H1 (cell line): Measurements from ENCODE around the gene SLC37A3. TPM values are rescaled to one million over a fixed set of nuclear protein-coding genes. Genes with fewer than 3 reads are reported as not detected.

Source experiments
- CTCF ChIA-PET: fragments of 300-600 bp; sonication (Branson Sonifier 250); formaldehyde crosslinking; loops from one replicate; lab custom pipeline; 2021; ENCODE audit not compliant: partially characterized antibody; lab: Charles Lee
- POLR2A ChIA-PET: fragments of 300-600 bp; sonication (Branson Sonifier 250); formaldehyde crosslinking; loops from one replicate; lab custom pipeline; 2021; ENCODE audit warnings: inconsistent platforms; ENCODE audit not compliant: partially characterized antibody; lab: Charles Lee
- DNase-seq, 2 experiments: peaks; one replicate each; pipeline versions ENCODE4 v3.0.0 to v3.0.0-alpha.2; 2010 to 2022; ENCODE audit warnings: low spot score in 2 of 2, low read depth in 1 of 2, mixed read lengths in 1 of 2
- FAIRE-seq: peaks from 2 replicates; lab custom pipeline; 2011; peaks lifted over from hg19 to GRCh38; lab: Jason Lieb, UNC
- H2AFZ ChIP-seq: 2 replicates; pipeline ENCODE4 v1.8.1; 2012; ENCODE audit warnings: low read length, inconsistent platforms
- H2AK5ac ChIP-seq: 2 replicates; pipeline ENCODE4 v1.6.1; 2013; ENCODE audit warnings: low read depth, low read length
- H2BK120ac ChIP-seq: replicated peaks from 2 replicates; pipeline ENCODE3; 2013; ENCODE audit warnings: low read depth, low read length, inconsistent platforms
- H2BK12ac ChIP-seq: 2 replicates; pipeline ENCODE4 v1.6.1; 2013; ENCODE audit warnings: low read depth, low read length
- H2BK15ac ChIP-seq: 2 replicates; pipeline ENCODE4 v1.6.1; 2013; ENCODE audit warnings: low read length
- H2BK20ac ChIP-seq: 2 replicates; pipeline ENCODE4 v1.6.1; 2013; ENCODE audit warnings: low read length
- H2BK5ac ChIP-seq: 2 replicates; pipeline ENCODE4 v1.6.1; 2013; ENCODE audit warnings: low read depth, low read length
- H3K14ac ChIP-seq: 2 replicates; pipeline ENCODE4 v1.6.1; 2013; ENCODE audit warnings: inconsistent platforms; ENCODE audit not compliant: insufficient read length
- H3K18ac ChIP-seq: 2 replicates; pipeline ENCODE4 v1.6.1; 2013; ENCODE audit warnings: low read length; ENCODE audit errors: extremely low read depth
- H3K23ac ChIP-seq: 2 replicates; pipeline ENCODE4 v1.6.1; 2013; ENCODE audit warnings: inconsistent platforms; ENCODE audit not compliant: insufficient read length
- H3K23me2 ChIP-seq: 2 replicates; pipeline ENCODE4 v1.6.1; 2013; ENCODE audit warnings: low read depth, low read length
- H3K27ac ChIP-seq: 2 replicates; pipeline ENCODE4 v1.6.1; 2011; ENCODE audit warnings: low read depth, low read length, inconsistent platforms
- H3K27me3 ChIP-seq, 4 experiments: replicated peaks in 1 of 4; 1 replicate in 1 of 4; 2 replicates in 3 of 4; pipeline versions ENCODE4 v1.6.1 to v1.8.1; 2011 to 2013; ENCODE audit warnings: low read length in 3 of 4, mild to moderate bottlenecking in 3 of 4, inconsistent platforms in 2 of 4, mixed read lengths in 2 of 4, moderate library complexity in 1 of 4; ENCODE audit not compliant: control insufficient read depth in 3 of 4, insufficient read depth in 3 of 4; ENCODE audit errors: extremely low read depth in 1 of 4
- H3K36me3 ChIP-seq, 4 experiments: 2 replicates each; pipeline versions ENCODE4 v1.6.1 to v1.8.1; 2011 to 2013; ENCODE audit warnings: mild to moderate bottlenecking in 4 of 4, low read length in 3 of 4, moderate library complexity in 2 of 4, control low read depth in 1 of 4, inconsistent platforms in 1 of 4; ENCODE audit not compliant: insufficient read depth in 4 of 4, control insufficient read depth in 2 of 4
- H3K4ac ChIP-seq: replicated peaks from 2 replicates; pipeline ENCODE3; 2013; ENCODE audit warnings: low read length, low read depth, mixed read lengths, inconsistent platforms; ENCODE audit not compliant: insufficient read length
- H3K4me1 ChIP-seq, 4 experiments: replicated peaks in 1 of 4; 1 replicate in 1 of 4; 2 replicates in 3 of 4; pipeline versions ENCODE4 v1.6.1 to v1.8.1; 2011 to 2013; ENCODE audit warnings: low read length in 3 of 4, inconsistent platforms in 2 of 4, mixed read lengths in 1 of 4; ENCODE audit not compliant: insufficient read depth in 4 of 4, control insufficient read depth in 3 of 4
- H3K4me2 ChIP-seq, 2 experiments: 2 replicates each; pipeline versions ENCODE4 v1.6.1 to v1.8.1; 2011 to 2013; ENCODE audit warnings: low read depth in 2 of 2, low read length in 2 of 2, control low read depth in 1 of 2, inconsistent platforms in 1 of 2, mild to moderate bottlenecking in 1 of 2; ENCODE audit not compliant: insufficient read depth in 1 of 2
- H3K4me3 ChIP-seq, 4 experiments: fragments of 200-600, 300-600 bp in 1 of 4; sonication (generic), shearing (Covaris generic), sonication (Bioruptor Twin) in 1 of 4; 2 replicates each; pipeline versions ENCODE4 v1.5.1 to v1.8.1; 2011 to 2016; ENCODE audit warnings: low read length in 4 of 4, low read depth in 3 of 4, control low read depth in 2 of 4, inconsistent platforms in 2 of 4, mild to moderate bottlenecking in 2 of 4, mixed read lengths in 1 of 4, moderate library complexity in 1 of 4; ENCODE audit not compliant: insufficient read depth in 2 of 4; ENCODE audit errors: extremely low read depth in 1 of 4
- H3K56ac ChIP-seq: replicated peaks from 2 replicates; pipeline ENCODE3; 2013; ENCODE audit warnings: low read depth, mild to moderate bottlenecking, mixed read lengths, low read length, inconsistent platforms; ENCODE audit not compliant: insufficient read length
- H3K79me1 ChIP-seq: 2 replicates; pipeline ENCODE4 v1.6.1; 2013; ENCODE audit warnings: low read depth, low read length, control low read depth
- H3K79me2 ChIP-seq, 2 experiments: 2 replicates each; pipeline versions ENCODE4 v1.6.1 to v1.8.1; 2012 to 2013; ENCODE audit warnings: low read length in 2 of 2, mild to moderate bottlenecking in 2 of 2, inconsistent platforms in 1 of 2; ENCODE audit not compliant: insufficient read depth in 2 of 2, control insufficient read depth in 1 of 2
- H3K9ac ChIP-seq, 4 experiments: replicated peaks in 1 of 4; 1 replicate in 1 of 4; 2 replicates in 3 of 4; pipeline versions ENCODE4 v1.6.1 to v1.8.1; 2011 to 2013; ENCODE audit warnings: low read depth in 3 of 4, low read length in 3 of 4, control low read depth in 2 of 4, mild to moderate bottlenecking in 2 of 4, moderate library complexity in 2 of 4, inconsistent platforms in 1 of 4; ENCODE audit errors: extremely low read depth in 1 of 4
- H3K9me3 ChIP-seq, 2 experiments: 2 replicates each; pipeline versions ENCODE4 v1.6.1 to v1.8.1; 2012 to 2013; ENCODE audit warnings: mild to moderate bottlenecking in 2 of 2, moderate library complexity in 2 of 2, control low read depth in 1 of 2, inconsistent platforms in 1 of 2, low read depth in 1 of 2, low read length in 1 of 2, mixed read lengths in 1 of 2; ENCODE audit not compliant: insufficient read depth in 2 of 2
- H4K20me1 ChIP-seq, 2 experiments: replicated peaks in 1 of 2; 2 replicates each; pipeline versions ENCODE3 to v1.8.1; 2011 to 2013; ENCODE audit warnings: inconsistent platforms in 2 of 2, low read length in 2 of 2, mild to moderate bottlenecking in 1 of 2; ENCODE audit not compliant: insufficient read depth in 2 of 2, control insufficient read depth in 1 of 2
- H4K5ac ChIP-seq: 2 replicates; pipeline ENCODE4 v1.6.1; 2013; ENCODE audit warnings: low read length, low read depth, mixed read lengths, inconsistent platforms; ENCODE audit not compliant: insufficient read length
- H4K8ac ChIP-seq: 2 replicates; pipeline ENCODE4 v1.8.0; 2013; ENCODE audit warnings: mild to moderate bottlenecking, moderate library complexity, low read length, inconsistent platforms; ENCODE audit not compliant: insufficient read depth; ENCODE audit errors: extremely low read depth
- H4K91ac ChIP-seq: replicated peaks from 2 replicates; pipeline ENCODE3; 2013; ENCODE audit warnings: low read length, mixed read lengths, inconsistent platforms; ENCODE audit not compliant: insufficient read length
- GTF2F1 ChIP-seq: IDR thresholded peaks from 2 replicates; pipeline ENCODE4 v1.6.1; 2012; ENCODE audit warnings: low read depth, low read length, improper control_type of control experiment, borderline replicate concordance
- KDM5A ChIP-seq: fragments of 200-600 bp; IDR thresholded peaks from 2 replicates; pipeline ENCODE4 v1.7.1; 2012; ENCODE audit warnings: mild to moderate bottlenecking, low read length, inconsistent platforms, mixed read lengths
- SRF ChIP-seq: IDR thresholded peaks from 2 replicates; pipeline ENCODE4 v1.6.1; 2011; ENCODE audit warnings: mild to moderate bottlenecking, low read depth, low read length, moderate library complexity
- TEAD4 ChIP-seq: IDR thresholded peaks from 2 replicates; pipeline ENCODE4 v1.6.1; 2012; ENCODE audit warnings: low read depth, low read length, inconsistent platforms, mixed read lengths
- YY1 ChIP-seq: IDR thresholded peaks from 2 replicates; pipeline ENCODE4 v1.6.1; 2011; ENCODE audit warnings: low read depth, mild to moderate bottlenecking, low read length
- WGBS, 2 experiments: shearing (Covaris generic) in 1 of 2; methylation state at CpG; one replicate each; pipeline versions ENCODE4 v1.1.6 to v1.1.7; 2013 to 2015; ENCODE audit warnings: low lambda C conversion rate in 2 of 2, mixed read lengths in 2 of 2, inconsistent platforms in 1 of 2, low coverage in 1 of 2, missing lambda C conversion rate in 1 of 2; ENCODE audit not compliant: insufficient replicate concordance in 2 of 2, insufficient coverage in 1 of 2, insufficient read length in 1 of 2; ENCODE audit errors: extremely low coverage in 1 of 2, missing lambda C conversion rate in 1 of 2; 5-methylcytosine and 5-hydroxymethylcytosine counted together
- polyA plus RNA-seq, 7 experiments: library from polyadenylated mRNA; depleted of rRNA in 3 of 7; stranded (reverse) in 5 of 7; unstranded in 2 of 7; fragments of >200 nt in 5 of 7; fragments of 200-250 nt in 2 of 7; gene quantifications; 1 replicate in 5 of 7; 2 replicates in 1 of 7; 4 replicates in 1 of 7; pipeline versions ENCODE4 v1.2.1 to v1.2.3, GENCODE V29; 2011 to 2013; ENCODE audit warnings: missing spikeins in 2 of 7, mixed read lengths in 2 of 7
- total RNA-seq: library from RNA; stranded (reverse); fragmentation: NEBNext Ultra II Directional; extraction: Animal tissue kit (Norgen Biotek cat#: 25700); gene quantifications from 2 replicates; pipeline ENCODE4 v1.2.1, GENCODE V29; 2021

Gene SLC37A3
- total and polyA plus RNA-seq, 2 of the 8 experiments (the other 6 are each of a cell fraction or from before 2014, with no cell fraction given): 58.2 to 71.0 TPM

DNA sequence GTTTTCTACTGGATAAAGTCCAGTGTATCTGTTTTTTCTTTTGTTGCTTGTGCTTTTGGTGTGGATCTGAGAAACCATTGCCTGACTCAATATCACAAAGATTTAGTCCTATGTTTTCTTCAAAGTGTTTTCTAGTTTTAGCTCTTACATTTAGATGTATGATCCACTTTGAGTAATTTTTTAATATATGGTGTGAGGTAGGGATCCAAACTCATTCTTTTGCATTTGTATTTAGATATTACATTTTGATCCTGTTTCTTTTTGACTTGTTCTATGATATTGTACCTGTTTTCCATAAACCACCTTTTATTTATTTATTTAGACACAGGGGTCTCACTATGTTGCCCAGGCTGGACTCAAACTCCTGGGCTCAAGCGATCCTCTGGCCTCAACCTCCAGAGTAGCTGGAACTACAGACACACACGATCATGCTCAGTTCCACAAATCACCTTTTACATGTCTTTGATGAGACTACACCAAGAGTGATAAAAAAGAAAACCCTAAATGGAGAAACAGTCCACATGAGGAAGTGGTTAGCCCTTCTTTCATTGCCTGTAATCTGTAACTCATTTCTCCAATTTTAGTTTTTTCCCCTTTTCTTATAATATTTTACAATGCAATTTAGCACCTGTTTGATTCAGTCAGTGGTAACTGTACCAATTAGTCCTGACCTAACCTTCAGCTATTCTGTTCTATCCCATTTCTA lies 86.0 kb downstream of the SLC37A3 start:
- no peak overlapping the region for H2BK20ac ChIP-seq
- H3K4ac ChIP-seq: no peak overlapping the region
- no peaks in the 10 kb centered on the region for H3K36me3 ChIP-seq
- H2BK15ac ChIP-seq: no peak overlapping the region
- no peaks in the 10 kb centered on the region for H3K27me3 ChIP-seq
- no peaks in the 10 kb centered on the region for H3K23me2 ChIP-seq
- H2BK120ac ChIP-seq: no peak overlapping the region
- no peak overlapping the region for H2AFZ ChIP-seq
- peaks cover 3% of the 10 kb centered on the region in 2 experiments; a peak in 2 of 4 replicates for H3K9me3 ChIP-seq
- no peak overlapping the region for H3K18ac ChIP-seq
- H4K5ac ChIP-seq: no peak overlapping the region
- no peak for DNase-seq
- H4K91ac ChIP-seq: no peak overlapping the region
- H3K27ac ChIP-seq: no peak overlapping the region
- 100% methylated on average over 2 of the region's 2 CpGs; no CpG with 5 or more reads in 1 of the 2 experiments for WGBS, 2 experiments
- no peaks in the 10 kb centered on the region for H3K79me1 ChIP-seq
- no peak overlapping the region for H3K56ac ChIP-seq
- H4K8ac ChIP-seq: no peak overlapping the region
- FAIRE-seq: no peak
- H3K23ac ChIP-seq: no peak overlapping the region
- no peak overlapping the region for H3K4me2 ChIP-seq
- ChIA-PET POLR2A (no interaction called here), CTCF (interaction anchor here (0.5 to 1.3 kb wide), 3 partner anchors 9 to 71 kb away, joined by 3 to 4 read pairs (median 4); no protein-coding TSS in a partner anchor)
- H3K9ac ChIP-seq: no peak overlapping the region
- no peaks in the 10 kb centered on the region for H3K79me2 ChIP-seq
- no peak overlapping the region for H3K4me3 ChIP-seq
- H3K14ac ChIP-seq: no peak overlapping the region
- H2BK5ac ChIP-seq: no peak overlapping the region
- no peak overlapping the region for H2AK5ac ChIP-seq
- no peak overlapping the region for H2BK12ac ChIP-seq
- no peaks in the 10 kb centered on the region for H4K20me1 ChIP-seq
- no peak for TF ChIP-seq SRF
- no peak for TF ChIP-seq GTF2F1
- no peak for TF ChIP-seq KDM5A
- TF ChIP-seq YY1: no peak
- TF ChIP-seq TEAD4: no peak
- H3K4me1 ChIP-seq: no peaks in the 10 kb centered on the region
